B cell (primary cell): ENCODE data around the gene LRRC74A. TPM values are rescaled to one million over a fixed set of nuclear protein-coding genes. Genes with fewer than 3 reads are reported as not detected.

Experiments
- ATAC-seq: fragments of 200-7000 bp; cut with Tn5 transposase; one replicate; pipeline ENCODE4 v1.10.0; 2021; ENCODE audit warnings: low read depth, mild to moderate bottlenecking, moderate number of reproducible peaks, moderate library complexity
- CTCF ChIA-PET: fragments of 350-600 bp; sonication (Branson Sonifier 250); formaldehyde crosslinking; loops from one replicate; lab custom pipeline; 2021; ENCODE audit warnings: antibody characterized with exemption, inconsistent platforms; lab: Charles Lee
- POLR2A ChIA-PET: fragments of 350-600 bp; sonication (Branson Sonifier 250); formaldehyde crosslinking; loops from one replicate; lab custom pipeline; 2021; ENCODE audit warnings: antibody characterized with exemption; lab: Charles Lee
- DNase-seq: peaks from one replicate; pipeline ENCODE4 v3.0.0; 2013
- H2AFZ ChIP-seq: 2 replicates; pipeline ENCODE4 v1.6.1; 2012; ENCODE audit warnings: mild to moderate bottlenecking, low read depth, low read length; ENCODE audit not compliant: insufficient read depth, poor library complexity, severe bottlenecking
- H3K27ac ChIP-seq, 2 donors: 1 replicate in 1 of 2; 2 replicates in 1 of 2; pipeline ENCODE4 v1.5.1; 2012 to 2013; ENCODE audit warnings: low read length in 2 of 2, mild to moderate bottlenecking in 2 of 2, moderate library complexity in 1 of 2
- H3K27me3 ChIP-seq, 4 experiments: fragments of 200-600 bp in 1 of 4; sonication (generic) in 1 of 4; replicated peaks in 1 of 4; 1 replicate in 2 of 4; 2 replicates in 2 of 4; pipeline versions ENCODE4 v1.6.1 to v1.7.0; 2013 to 2016; ENCODE audit warnings: low read length in 3 of 4, mild to moderate bottlenecking in 2 of 4, mixed read lengths in 1 of 4, moderate library complexity in 1 of 4; ENCODE audit not compliant: insufficient read depth in 4 of 4, control insufficient read depth in 3 of 4; ENCODE audit errors: control extremely low read depth in 1 of 4
- H3K36me3 ChIP-seq, 2 experiments: replicated peaks in 1 of 2; 1 replicate in 1 of 2; 2 replicates in 1 of 2; pipeline versions ENCODE4 v1.6.1 to v1.7.1; 2013; ENCODE audit warnings: low read length in 1 of 2; ENCODE audit not compliant: insufficient read depth in 2 of 2, control insufficient read depth in 1 of 2; ENCODE audit errors: control extremely low read depth in 1 of 2, extremely low read depth in 1 of 2
- H3K4me1 ChIP-seq, 2 donors: fragments of 200-600 bp in 1 of 2; sonication (generic) in 1 of 2; 1 replicate in 1 of 2; 2 replicates in 1 of 2; pipeline versions ENCODE4 v1.5.1 to v1.6.1; 2013 to 2017; ENCODE audit warnings: low read length in 2 of 2; ENCODE audit not compliant: control insufficient read depth in 2 of 2, insufficient read depth in 2 of 2
- H3K4me2 ChIP-seq: replicated peaks from 2 replicates; pipeline ENCODE3; 2012; ENCODE audit warnings: mild to moderate bottlenecking, low read depth, low read length; ENCODE audit not compliant: poor library complexity, severe bottlenecking
- H3K4me3 ChIP-seq, 5 experiments: fragments of 200-600 bp in 1 of 5; sonication (generic) in 1 of 5; 1 replicate in 3 of 5; 2 replicates in 2 of 5; pipeline versions ENCODE4 v1.5.1 to v1.7.0; 2011 to 2016; ENCODE audit warnings: low read length in 4 of 5, mild to moderate bottlenecking in 4 of 5, low read depth in 2 of 5, control low read depth in 1 of 5, moderate library complexity in 1 of 5; ENCODE audit not compliant: insufficient read depth in 1 of 5; ENCODE audit errors: control extremely low read depth in 1 of 5, extremely low read depth in 1 of 5
- H3K79me2 ChIP-seq: fragments of 200-600 bp; sonication (generic); one replicate; pipeline ENCODE4 v1.6.0; 2016; ENCODE audit warnings: low read length; ENCODE audit not compliant: control insufficient read depth, insufficient read depth
- H3K9ac ChIP-seq: fragments of 200-600 bp; sonication (generic); 2 replicates; pipeline ENCODE4 v1.6.1; 2017; ENCODE audit warnings: mild to moderate bottlenecking, low read length, moderate library complexity
- H3K9me3 ChIP-seq, 3 donors: one replicate each; pipeline versions ENCODE4 v1.6.1 to v1.7.1; 2013; ENCODE audit warnings: low read length in 2 of 3; ENCODE audit not compliant: control insufficient read depth in 2 of 3, insufficient read depth in 1 of 3; ENCODE audit errors: control extremely low read depth in 1 of 3
- H4K20me1 ChIP-seq: 2 replicates; pipeline ENCODE4 v1.6.0; 2012; ENCODE audit warnings: mild to moderate bottlenecking, low read length; ENCODE audit not compliant: insufficient read depth, control insufficient read depth, poor library complexity, severe bottlenecking
- H3K27ac Mint-ChIP-seq: one replicate; pipeline ENCODE4 v1.8.0; 2021; ENCODE audit warnings: mixed read lengths
- H3K27me3 Mint-ChIP-seq: one replicate; pipeline ENCODE4 v1.8.0; 2021; ENCODE audit warnings: mixed read lengths
- H3K4me1 Mint-ChIP-seq: one replicate; pipeline ENCODE4 v1.8.0; 2021; ENCODE audit warnings: mixed read lengths
- H3K4me3 Mint-ChIP-seq: one replicate; pipeline ENCODE4 v1.8.0; 2021; ENCODE audit warnings: mixed read lengths
- H3K9me3 Mint-ChIP-seq: one replicate; pipeline ENCODE4 v1.8.0; 2022; ENCODE audit warnings: mixed read lengths; ENCODE audit not compliant: insufficient read depth
- CTCF ChIP-seq: fragments of 200-600 bp; IDR thresholded peaks from one replicate; pipeline ENCODE4 v1.8.0; 2022; ENCODE audit warnings: antibody characterized with exemption, mild to moderate bottlenecking
- EZH2 ChIP-seq: IDR thresholded peaks from 2 replicates; pipeline ENCODE4 v1.6.1; 2012; ENCODE audit warnings: borderline replicate concordance, low read depth, mild to moderate bottlenecking, moderate library complexity, low read length; ENCODE audit not compliant: insufficient read depth, poor library complexity, severe bottlenecking
- WGBS: methylation state at CpG from one replicate; pipeline ENCODE4 v1.1.5; 2013; ENCODE audit warnings: missing lambda C conversion rate; ENCODE audit not compliant: insufficient coverage; 5-methylcytosine and 5-hydroxymethylcytosine counted together
- intact Hi-C: fragments of 100-400 bp; cut with micrococcal nuclease; formaldehyde crosslinking; loops from one replicate; pipeline ENCODE4 v1.10.0; 2022
- polyA plus RNA-seq: library from polyadenylated mRNA; depleted of rRNA; stranded (reverse); fragments of >200 nt; gene quantifications from 2 replicates; pipeline ENCODE4 v1.2.3, GENCODE V29; 2012
- total RNA-seq, 2 donors: library from RNA; stranded (reverse); fragments of 120-200 nt in 1 of 2; gene quantifications; 1 replicate in 1 of 2; 2 replicates in 1 of 2; pipeline versions ENCODE4 v1.2.3 to v1.2.4, GENCODE V29; 2013 to 2022

The LRRC74A gene
- total and polyA plus RNA-seq, 2 donors (not counting 1 experiment from before 2014, with no cell fraction given), result not detected

GRCh38 chr14:76782885-76783566 lies 43.2 kb upstream of the LRRC74A start:
- Histone ChIP-seq H3K27me3 (no peaks in the 10 kb centered on the region), H3K27ac (no peak overlapping the region), H3K4me1 (no peaks in the 10 kb centered on the region), H3K9ac (no peak overlapping the region), H3K36me3 (peaks cover 0 to 49% of the 10 kb centered on the region in 2 experiments), H3K9me3 (no peaks in the 10 kb centered on the region), H3K4me3 (no peak overlapping the region), H2AFZ (no peak overlapping the region), H3K4me2 (no peak overlapping the region), H4K20me1 (no peaks in the 10 kb centered on the region), H3K79me2 (no peaks in the 10 kb centered on the region)
- DNase-seq, result no peak
- Mint-ChIP-seq H3K4me1 (no peaks in the 10 kb centered on the region), H3K27me3 (no peaks in the 10 kb centered on the region), H3K9me3 (no peaks in the 10 kb centered on the region), H3K4me3 (no peak overlapping the region), H3K27ac (no peak overlapping the region)
- TF ChIP-seq CTCF, result no peak
- no peak for TF ChIP-seq EZH2
- intact Hi-C loops, result no loop called here
- ChIA-PET POLR2A (no interaction called here), CTCF (interaction anchor here (1.1 to 4.3 kb wide), 3 partner anchors 14 to 73 kb away, joined by 3 to 35 read pairs (median 4); no protein-coding TSS in a partner anchor)
- ATAC-seq, result no peak
- 47% methylated on average over 9 of the region's 9 CpGs for WGBS

GRCh38 chr14:76784266-76784874 lies 41.8 kb upstream of the LRRC74A start:
- no peaks in the 10 kb centered on the region for H3K9me3 Mint-ChIP-seq
- Histone ChIP-seq H3K9me3 (no peaks in the 10 kb centered on the region), H2AFZ (no peak overlapping the region), H3K9ac (no peak overlapping the region), H3K27ac (no peak overlapping the region), H3K4me2 (no peak overlapping the region), H3K4me1 (no peaks in the 10 kb centered on the region), H4K20me1 (no peaks in the 10 kb centered on the region), H3K4me3 (no peak overlapping the region), H3K79me2 (no peaks in the 10 kb centered on the region), H3K36me3 (peaks cover 0 to 60% of the 10 kb centered on the region in 2 experiments), H3K27me3 (no peaks in the 10 kb centered on the region)
- ATAC-seq (no peak), DNase-seq (no peak)
- H3K4me3 Mint-ChIP-seq, result no peak overlapping the region
- 97% methylated on average over 3 of the region's 6 CpGs for WGBS
- no peaks in the 10 kb centered on the region for H3K27me3 Mint-ChIP-seq
- H3K4me1 Mint-ChIP-seq, result no peaks in the 10 kb centered on the region
- ChIA-PET POLR2A (no interaction called here), CTCF (interaction anchor here (0.8 to 4.3 kb wide), 11 partner anchors 11 to 300 kb away, joined by 3 to 35 read pairs (median 4); partner anchors contain the start of gene VASH1)
- intact Hi-C loops, result loop anchor here (1.0 kb wide), 1 partner anchor 74 kb away; no protein-coding TSS in a partner anchor
- H3K27ac Mint-ChIP-seq, result no peak overlapping the region
- no peak for TF ChIP-seq CTCF
- no peak for TF ChIP-seq EZH2
